HG03045 (cell line): ENCODE measurements around the gene PUM1.

Experiments
- ATAC-seq: cut with Tn5 transposase; IDR thresholded peaks from one replicate; pipeline ENCODE4 v1.9.1; 2021; ENCODE audit warnings: mild to moderate bottlenecking, moderate library complexity; ENCODE audit not compliant: unreplicated experiment

PUM1 gene

GRCh38 chr1:31029026-31029425, 36.5 kb downstream of the PUM1 start:
- no peak for ATAC-seq

GRCh38 chr1:31027693-31028526, 37.6 kb downstream of the PUM1 start:
- ATAC-seq: no peak

GRCh38 chr1:31022259-31022658, 43.3 kb downstream of the PUM1 start:
- no peak for ATAC-seq

DNA sequence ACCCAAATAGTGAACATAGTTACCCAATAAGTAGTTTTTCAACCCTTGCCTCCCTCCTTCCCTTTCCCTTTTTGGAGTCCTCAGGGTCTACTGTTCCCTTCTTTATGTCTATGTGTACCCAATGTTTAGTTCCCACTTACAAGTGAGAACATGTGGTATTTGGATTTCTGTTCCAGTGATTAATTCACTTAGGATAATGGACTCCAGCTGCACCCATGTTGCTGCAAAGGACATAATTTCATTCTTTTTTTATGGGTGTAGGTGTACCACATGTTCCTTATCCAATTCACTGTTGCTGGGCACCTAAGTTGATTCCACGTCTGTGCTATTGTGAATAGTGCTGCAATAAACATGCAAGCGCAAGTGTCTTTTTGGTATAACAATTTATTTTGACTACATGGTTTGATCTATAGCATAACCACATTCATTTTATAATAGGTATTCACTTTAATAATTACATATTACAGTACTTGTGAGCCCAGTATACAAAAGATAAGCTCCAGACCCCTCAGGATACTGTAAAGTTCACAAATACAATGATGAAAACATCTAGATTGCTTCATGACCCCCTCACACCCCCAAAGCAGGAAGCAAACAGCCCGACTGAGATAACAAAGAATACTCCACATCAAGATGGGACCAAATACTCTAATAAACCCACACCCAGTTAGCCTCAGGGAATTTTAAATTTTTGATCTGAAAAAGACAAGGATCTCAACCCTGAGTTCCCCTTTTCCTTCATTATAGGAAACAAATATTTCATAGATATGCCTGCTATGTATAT, 45.3 kb downstream of the PUM1 start:
- no peak for ATAC-seq

DNA sequence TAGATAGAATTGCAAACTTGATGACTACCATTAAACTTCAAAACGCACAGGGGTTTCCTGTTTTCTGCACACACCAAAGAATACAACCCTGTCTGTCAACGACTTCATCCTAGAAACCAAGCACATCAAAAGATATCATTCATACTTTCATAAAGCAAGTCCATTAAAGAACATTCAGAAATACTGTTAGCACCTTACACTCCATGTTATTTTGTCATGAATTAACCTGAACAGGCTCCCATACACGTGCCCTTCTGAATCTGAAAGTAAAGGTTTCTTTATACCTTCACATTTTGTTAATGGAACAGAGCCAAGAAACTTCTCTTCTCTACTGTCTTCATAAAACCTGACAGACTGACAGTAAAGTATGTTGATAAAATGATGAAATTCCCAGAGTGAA, 46.1 kb downstream of the PUM1 start:
- ATAC-seq: no peak

GRCh38 chr1:31016868-31017267, 48.6 kb downstream of the PUM1 start:
- ATAC-seq: no peak

- peak; percentile 49 for ATAC-seq
Measured at GRCh38 chr1:31013187-31013864, 52.2 kb downstream of the PUM1 start.

GRCh38 chr1:31012210-31012924, 53.1 kb downstream of the PUM1 start:
- ATAC-seq: no peak

GRCh38 chr1:31011719-31012118, 53.8 kb downstream of the PUM1 start:
- no peak for ATAC-seq

DNA sequence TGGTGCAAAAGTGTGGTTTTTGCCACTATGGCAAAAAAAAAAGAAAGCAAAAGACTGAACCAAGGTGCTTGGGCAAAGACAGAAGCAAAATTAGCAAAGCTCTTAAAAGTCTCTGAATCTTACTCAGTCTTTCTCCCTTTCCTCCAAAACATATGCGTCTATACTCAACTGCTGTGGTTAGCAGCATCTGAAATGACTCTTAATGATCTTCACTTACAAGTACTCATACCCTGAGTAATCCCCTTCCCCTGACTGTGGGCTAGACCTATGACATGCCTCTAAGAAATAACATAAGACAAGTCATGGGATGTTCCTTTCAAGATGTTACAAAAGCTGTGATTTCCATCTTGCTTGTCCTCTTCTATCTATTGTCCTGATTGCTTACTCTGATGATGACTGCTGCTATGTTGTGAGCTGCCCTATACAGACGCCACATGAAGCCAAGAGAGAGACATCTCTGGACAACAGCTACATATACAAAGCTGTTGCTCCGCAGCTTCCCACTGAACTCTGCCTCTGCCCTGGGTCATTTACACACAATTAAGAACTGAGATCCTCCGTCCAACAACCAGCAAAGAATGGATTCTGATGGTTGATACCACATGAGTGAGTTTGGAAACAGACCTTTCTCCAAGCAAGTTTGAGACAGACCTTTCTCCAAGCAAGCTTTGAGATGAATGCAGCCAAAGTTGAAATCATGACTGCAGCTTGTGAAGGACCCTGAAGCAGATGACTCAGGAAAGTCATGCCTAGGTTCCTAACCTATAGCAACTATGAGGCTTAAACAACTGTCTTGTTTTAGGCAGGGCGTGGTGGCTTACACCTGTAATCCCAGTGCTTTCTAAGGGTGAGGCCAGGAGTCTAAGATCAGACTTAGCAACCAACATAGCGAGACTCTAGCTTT, 55.2 kb downstream of the PUM1 start:
- peak; percentile 55 for ATAC-seq

DNA sequence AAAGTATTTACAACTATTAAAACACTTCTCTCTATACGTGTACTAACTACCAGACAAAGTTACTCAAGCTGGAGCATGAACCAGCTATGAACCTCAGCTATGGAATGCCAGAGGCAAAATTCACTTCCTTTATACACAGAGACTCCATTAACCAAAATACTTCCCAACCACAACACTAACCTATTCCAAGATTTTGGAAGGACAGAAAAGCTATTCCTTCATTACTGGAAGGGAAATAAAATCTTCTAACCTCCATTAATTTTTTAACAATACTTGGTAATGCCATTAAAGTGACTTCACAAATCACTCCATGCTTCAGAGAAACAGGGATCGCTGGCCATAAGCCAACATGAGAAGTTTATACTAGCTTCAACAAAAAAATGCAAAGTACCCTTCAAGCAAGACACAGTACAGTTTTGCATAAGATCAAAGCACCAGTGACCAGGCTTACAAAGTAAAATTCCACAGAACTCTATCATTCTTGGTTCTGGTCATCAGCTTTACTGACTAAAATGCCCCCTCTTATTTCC, 58.0 kb downstream of the PUM1 start:
- no peak for ATAC-seq

DNA sequence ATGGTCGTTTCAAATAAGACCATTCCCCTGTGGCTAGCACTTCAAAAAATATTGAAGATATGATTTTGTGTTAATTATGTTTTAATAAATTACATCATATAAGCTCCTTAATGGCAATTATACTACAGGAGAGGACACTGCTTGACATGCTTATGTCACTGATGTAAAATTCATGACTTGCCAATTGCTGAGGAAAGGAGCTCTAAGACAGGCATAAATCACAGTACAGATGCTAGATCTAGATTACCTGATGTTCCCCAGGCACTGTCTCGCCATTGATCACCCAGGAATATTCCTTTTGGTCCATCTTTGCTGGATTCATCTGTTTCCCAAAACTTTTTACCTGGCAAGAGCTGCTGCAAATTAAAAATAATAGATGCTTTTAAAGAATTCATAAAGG, 58.8 kb downstream of the PUM1 start:
- no peak for ATAC-seq

- no peak for ATAC-seq
Measured at GRCh38 chr1:31005617-31006166, 59.8 kb downstream of the PUM1 start.

GRCh38 chr1:31005198-31005597, 60.3 kb downstream of the PUM1 start:
- ATAC-seq: no peak

DNA sequence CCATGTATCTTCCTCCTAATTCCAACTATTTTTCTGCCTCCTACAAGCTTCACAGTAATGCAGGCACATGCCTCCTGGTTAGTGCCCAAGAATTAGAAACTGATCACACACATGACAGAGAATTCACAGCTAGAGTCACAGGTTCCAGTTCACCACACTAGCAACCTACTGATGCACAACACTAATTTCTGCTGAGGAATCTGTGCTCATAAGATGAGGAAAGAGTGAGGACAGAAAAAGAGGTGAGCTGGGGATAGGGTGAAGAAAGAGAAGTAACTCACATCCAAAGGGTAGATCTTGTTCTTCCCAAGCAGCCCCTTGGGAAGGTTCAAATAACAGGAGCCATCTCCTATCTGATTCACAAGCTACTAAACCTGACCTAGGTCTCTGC, 61.3 kb downstream of the PUM1 start:
- ATAC-seq: no peak

DNA sequence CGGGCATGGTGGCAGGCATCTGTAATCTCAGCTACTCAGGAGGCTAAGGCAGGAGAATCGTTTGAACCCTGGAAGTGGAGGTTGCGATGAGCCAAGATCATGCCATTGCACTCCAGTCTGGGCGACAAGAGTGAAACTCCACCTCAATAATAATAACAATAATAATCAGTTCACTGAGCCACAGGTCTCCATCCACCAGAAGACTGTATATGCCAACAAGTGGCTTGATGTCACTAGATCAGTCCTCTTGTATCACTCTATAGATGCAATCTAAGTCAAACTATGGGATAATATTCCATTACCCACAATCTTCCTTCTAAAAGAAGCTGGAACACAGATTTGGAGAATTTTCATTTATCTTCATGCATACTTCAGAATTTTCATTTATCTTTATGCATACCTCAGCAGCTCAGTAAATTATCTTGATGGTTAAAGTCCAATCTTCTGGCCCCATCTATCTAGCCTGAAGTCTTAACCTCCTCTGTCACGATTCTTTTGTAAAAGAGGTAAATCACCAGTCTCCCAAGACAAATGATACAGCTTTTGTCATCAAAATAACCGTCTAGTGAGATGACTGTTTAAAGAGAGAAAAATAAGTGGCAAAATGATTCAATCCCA, 61.8 kb downstream of the PUM1 start:
- ATAC-seq: no peak

- ATAC-seq: no peak
Measured at GRCh38 chr1:31000301-31000700, 65.2 kb downstream of the PUM1 start.

- ATAC-seq: no peak
Measured at GRCh38 chr1:30998887-30999286, 66.6 kb downstream of the PUM1 start.

DNA sequence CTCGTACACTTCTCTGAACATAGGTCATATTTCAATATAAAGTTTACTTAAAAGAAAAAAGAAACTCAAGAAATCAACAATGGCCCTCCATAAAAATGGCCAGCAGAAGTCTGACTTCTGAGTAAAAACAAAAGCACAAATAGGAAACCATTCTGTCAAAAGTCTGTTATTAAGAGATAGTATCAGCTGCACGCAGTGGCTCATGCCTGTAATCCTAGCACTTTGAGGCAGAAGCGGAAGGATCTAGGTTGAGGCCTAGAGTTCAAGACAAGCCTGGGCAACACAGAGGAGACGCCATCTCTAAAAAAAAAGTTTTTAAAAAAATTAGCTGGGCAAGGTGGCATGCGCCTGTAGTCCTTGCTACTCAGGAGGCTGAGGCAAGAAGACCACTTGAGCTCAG, 67.3 kb downstream of the PUM1 start:
- no peak for ATAC-seq
